Measurements from ENCODE around the gene CDKN2C.

- TF ChIP-seq CTCF (IDR thresholded peaks at IDR 0.05; ENCODE audit: low read depth, low read length): no peak
- no peak for TF ChIP-seq POLR2A (IDR thresholded peaks at IDR 0.05; ENCODE audit: extremely low read depth, insufficient read length)
- TF ChIP-seq MAX (IDR thresholded peaks at IDR 0.05; ENCODE audit: low read depth, low read length): no peak
Observed at GRCh38 chr1:50975436-50975835, 5.4 kb downstream of the CDKN2C start.
